IMR-90 (cell line): ENCODE measurements around the gene CD99L2. TPM values are rescaled to one million over a fixed set of nuclear protein-coding genes. Genes with fewer than 3 reads are reported as not detected.

ENCODE experiments used
- ATAC-seq: fragments of 200-7000 bp; cut with Tn5 transposase; 2 replicates; pipeline ENCODE4 v1.9.1; 2020; ENCODE audit warnings: low read depth, mild to moderate bottlenecking, moderate library complexity
- BruUV-seq: library from RNA; stranded (reverse); fragments of 400-500 nt; replicated peaks from 2 replicates; lab custom pipeline; 2021; lab: Mats Ljungman, UMichigan
- CTCF ChIA-PET: fragments of 300-600 bp; formaldehyde crosslinking; extraction: SDS; loops from one replicate; lab custom pipeline; 2021; ENCODE audit warnings: antibody characterized with exemption; lab: Yijun Ruan, JAX
- POLR2A ChIA-PET: fragments of 300-600 bp; sonication (Branson Sonifier 250); formaldehyde crosslinking; loops from one replicate; lab custom pipeline; 2022; ENCODE audit warnings: antibody characterized with exemption; ENCODE audit not compliant: unreplicated experiment; lab: Charles Lee
- DNase-seq: peaks from one replicate; pipeline ENCODE4 v3.0.0; 2013
- H2AFZ ChIP-seq: replicated peaks from 2 replicates; pipeline ENCODE3; 2013; ENCODE audit warnings: low read length, mild to moderate bottlenecking; ENCODE audit not compliant: poor library complexity
- H2AK5ac ChIP-seq: 2 replicates; pipeline ENCODE4 v1.6.1; 2013; ENCODE audit warnings: low read depth, low read length, inconsistent platforms
- H2AK9ac ChIP-seq: replicated peaks from 2 replicates; pipeline ENCODE3; 2013; ENCODE audit warnings: mild to moderate bottlenecking, low read depth, low read length, moderate library complexity; ENCODE audit not compliant: poor library complexity
- H2BK120ac ChIP-seq: 2 replicates; pipeline ENCODE4 v1.6.1; 2013; ENCODE audit warnings: low read depth, low read length, inconsistent platforms
- H2BK15ac ChIP-seq: 3 replicates; pipeline ENCODE4 v1.6.1; 2013; ENCODE audit warnings: low read depth, low read length, inconsistent platforms
- H2BK20ac ChIP-seq: 2 replicates; pipeline ENCODE4 v1.6.1; 2013; ENCODE audit warnings: low read depth, mild to moderate bottlenecking, inconsistent platforms, low read length, moderate library complexity
- H2BK5ac ChIP-seq: 2 replicates; pipeline ENCODE4 v1.6.1; 2013; ENCODE audit warnings: mild to moderate bottlenecking, low read depth, low read length, inconsistent platforms; ENCODE audit not compliant: poor library complexity, severe bottlenecking
- H3K14ac ChIP-seq: replicated peaks from 2 replicates; pipeline ENCODE4 v1.6.1; 2013; ENCODE audit warnings: low read depth, low read length, inconsistent platforms
- H3K18ac ChIP-seq: 2 replicates; pipeline ENCODE4 v1.6.1; 2013; ENCODE audit warnings: low read depth, low read length, control low read depth
- H3K23ac ChIP-seq: 2 replicates; pipeline ENCODE4 v1.6.1; 2013; ENCODE audit warnings: low read depth, low read length, inconsistent platforms
- H3K27ac ChIP-seq: 2 replicates; pipeline ENCODE4 v1.5.1; 2013; ENCODE audit warnings: mild to moderate bottlenecking, control low read depth, low read length; ENCODE audit not compliant: insufficient read depth
- H3K27me3 ChIP-seq: 2 replicates; pipeline ENCODE4 v1.6.1; 2013; ENCODE audit warnings: low read length; ENCODE audit not compliant: control insufficient read depth, insufficient read depth
- H3K36me3 ChIP-seq: 2 replicates; pipeline ENCODE4 v1.6.1; 2013; ENCODE audit warnings: low read length, mixed read lengths; ENCODE audit not compliant: control insufficient read depth, insufficient read depth
- H3K4ac ChIP-seq: 2 replicates; pipeline ENCODE4 v1.6.1; 2013; ENCODE audit warnings: low read depth, low read length, inconsistent platforms
- H3K4me1 ChIP-seq: 2 replicates; pipeline ENCODE4 v1.6.1; 2013; ENCODE audit warnings: low read length, mixed read lengths; ENCODE audit not compliant: control insufficient read depth, insufficient read depth
- H3K4me2 ChIP-seq: 2 replicates; pipeline ENCODE4 v1.6.1; 2013; ENCODE audit warnings: low read depth, mild to moderate bottlenecking, control low read depth, low read length, moderate library complexity
- H3K4me3 ChIP-seq: 2 replicates; pipeline ENCODE4 v1.5.1; 2013; ENCODE audit warnings: low read depth, mild to moderate bottlenecking, control low read depth, low read length, moderate library complexity; ENCODE audit not compliant: insufficient read depth
- H3K56ac ChIP-seq: 2 replicates; pipeline ENCODE4 v1.6.1; 2013; ENCODE audit warnings: low read length, inconsistent platforms; ENCODE audit not compliant: insufficient read depth; ENCODE audit errors: extremely low read depth
- H3K79me1 ChIP-seq, 2 experiments: 2 replicates each; pipeline ENCODE4 v1.6.1; 2013; ENCODE audit warnings: low read length in 2 of 2, inconsistent platforms in 1 of 2, low read depth in 1 of 2
- H3K9ac ChIP-seq: 2 replicates; pipeline ENCODE4 v1.6.1; 2013; ENCODE audit warnings: low read depth, low read length, control low read depth
- H3K9me1 ChIP-seq: 2 replicates; pipeline ENCODE4 v1.6.1; 2013; ENCODE audit warnings: low read length, inconsistent platforms; ENCODE audit not compliant: insufficient read depth
- H3K9me3 ChIP-seq: 2 replicates; pipeline ENCODE4 v1.6.1; 2013; ENCODE audit warnings: low read length; ENCODE audit not compliant: control insufficient read depth, insufficient read depth
- H4K20me1 ChIP-seq: 2 replicates; pipeline ENCODE4 v1.6.1; 2013; ENCODE audit warnings: low read length, inconsistent platforms; ENCODE audit not compliant: insufficient read depth
- H4K5ac ChIP-seq: 2 replicates; pipeline ENCODE4 v1.6.1; 2013; ENCODE audit warnings: mild to moderate bottlenecking, low read depth, low read length, control low read depth
- H4K8ac ChIP-seq, 2 experiments: 2 replicates each; pipeline ENCODE4 v1.6.1; 2013; ENCODE audit warnings: low read depth in 2 of 2, low read length in 2 of 2, control low read depth in 1 of 2, inconsistent platforms in 1 of 2
- H4K91ac ChIP-seq: 2 replicates; pipeline ENCODE4 v1.6.1; 2013; ENCODE audit warnings: low read depth, low read length, inconsistent platforms; ENCODE audit not compliant: insufficient read depth
- CEBPB ChIP-seq: IDR thresholded peaks from 2 replicates; pipeline ENCODE4 v1.6.1; 2012; ENCODE audit warnings: low read depth, low read length, improper control_type of control experiment
- CTCF ChIP-seq: conservative IDR thresholded peaks from 2 replicates; pipeline ENCODE4 v1.5.1; 2012; ENCODE audit warnings: mild to moderate bottlenecking, low read depth, low read length, improper control_type of control experiment
- ELK1 ChIP-seq: fragments of 150-350 bp; IDR thresholded peaks from 2 replicates; pipeline ENCODE4 v1.6.1; 2016; ENCODE audit warnings: low read depth, mild to moderate bottlenecking, low read length, moderate library complexity, borderline replicate concordance
- NFE2L2 ChIP-seq: fragments of 150-350 bp; IDR thresholded peaks from 2 replicates; pipeline ENCODE4 v1.6.1; 2016; ENCODE audit warnings: low read depth, mild to moderate bottlenecking, low read length
- POLR2A ChIP-seq: IDR thresholded peaks from 2 replicates; pipeline ENCODE4 v1.6.1; 2012; ENCODE audit warnings: mild to moderate bottlenecking, low read depth, low read length
- WGBS, 2 experiments: methylation state at CpG; one replicate each; pipeline versions ENCODE4 v1.1.5 to v1.1.7; 2013; ENCODE audit warnings: missing lambda C conversion rate in 2 of 2; ENCODE audit not compliant: insufficient read length in 1 of 2; ENCODE audit errors: extremely low coverage in 2 of 2; 5-methylcytosine and 5-hydroxymethylcytosine counted together
- dilution Hi-C: fragments of 300-500 bp; cut with HindIII; formaldehyde crosslinking; loops from one replicate; pipeline ENCODE4 v1.14.3; 2018; ENCODE audit warnings: low sequenced_read_pairs; ENCODE audit not compliant: unreplicated experiment
- in situ Hi-C: fragments of 300-500 bp; cut with MboI; formaldehyde crosslinking; loops from 3 replicates; pipeline ENCODE4 v1.14.3; 2019; ENCODE audit warnings: low sequenced_read_pairs, inconsistent platforms, mixed read lengths
- intact Hi-C: fragments of 100-400 bp; cut with micrococcal nuclease; formaldehyde crosslinking; loops from 2 replicates; pipeline ENCODE4 v1.10.0; 2022
- polyA plus RNA-seq, 3 experiments: library from polyadenylated mRNA; depleted of rRNA; stranded (reverse); fragments of >200 nt; gene quantifications; 2 replicates each; pipeline ENCODE4 v1.2.3, GENCODE V29; 2012; ENCODE audit warnings: low replicate concordance in 1 of 3
- total RNA-seq: library from RNA; depleted of rRNA; stranded (reverse); fragments of >200 nt; gene quantifications from 2 replicates; pipeline ENCODE4 v1.2.3, GENCODE V29; 2012

CD99L2 gene
- total and polyA plus RNA-seq, 2 of the 4 experiments (the other 2 are of a cell fraction): 17.4 to 41.4 TPM

GRCh38 chrX:150773634-150774033 lies 124.8 kb downstream of the CD99L2 start:
- no peak overlapping the region for H3K14ac ChIP-seq
- H3K27me3 ChIP-seq: no peaks in the 10 kb centered on the region
- no CpG with 5 or more reads among the region's 4 CpGs for WGBS, 2 experiments
- ChIA-PET CTCF (no interaction called here), POLR2A (no interaction called here)
- ATAC-seq (no peak), DNase-seq (no peak)
- no peak overlapping the region for H3K4me2 ChIP-seq
- TF ChIP-seq POLR2A (no peak), NFE2L2 (no peak), ELK1 (no peak), CEBPB (no peak), CTCF (no peak)
- intact Hi-C loops: loop anchor here (5.0 kb wide), 1 partner anchor 214 kb away; no protein-coding TSS in a partner anchor
- H3K9me1 ChIP-seq: no peaks in the 10 kb centered on the region; the same call in 1 of the 2 replicates
- in situ Hi-C loops: loop anchor here (5.0 to 10.0 kb wide), 2 partner anchors 211 to 314 kb away; partner anchors contain the start of gene HMGB3
- H4K5ac ChIP-seq: no peak overlapping the region
- no TSS peak for BruUV-seq
- no peak overlapping the region for H2AFZ ChIP-seq
- H2AK9ac ChIP-seq: no peak overlapping the region
- H2BK15ac ChIP-seq: no peak overlapping the region
- H3K9ac ChIP-seq: no peak overlapping the region
- no peaks in the 10 kb centered on the region for H3K4me1 ChIP-seq
- no peak overlapping the region for H3K27ac ChIP-seq
- H3K4me3 ChIP-seq: no peak overlapping the region
- H3K4ac ChIP-seq: no peak overlapping the region
- H3K56ac ChIP-seq: no peak overlapping the region
- H4K91ac ChIP-seq: no peak overlapping the region
- no peak overlapping the region for H2BK5ac ChIP-seq
- no peak overlapping the region for H2BK120ac ChIP-seq
- no peak overlapping the region for H3K23ac ChIP-seq
- no peaks in the 10 kb centered on the region for H3K79me1 ChIP-seq
- no peak overlapping the region for H2AK5ac ChIP-seq
- dilution Hi-C loops: no loop called here
- H3K9me3 ChIP-seq: no peaks in the 10 kb centered on the region; the same call in 1 of the 2 replicates
- no peak overlapping the region for H4K8ac ChIP-seq
- H2BK20ac ChIP-seq: no peak overlapping the region
- no peaks in the 10 kb centered on the region; the same call in 1 of the 2 replicates for H3K36me3 ChIP-seq
- H3K18ac ChIP-seq: no peak overlapping the region
- H4K20me1 ChIP-seq: no peaks in the 10 kb centered on the region
